IPS-15b (cell line): ENCODE measurements around the gene RPL12.
A peak's percentile ranks its signal among the peaks of the same experiment; 100 is the strongest.

Experiments
- H3K27me3 ChIP-seq: one replicate; pipeline ENCODE4 v1.6.1; 2013; ENCODE audit warnings: low read length; ENCODE audit not compliant: control insufficient read depth, insufficient read depth
- H3K36me3 ChIP-seq: one replicate; pipeline ENCODE4 v1.6.1; 2013; ENCODE audit warnings: low read length; ENCODE audit not compliant: control insufficient read depth, insufficient read depth
- H3K4me1 ChIP-seq: one replicate; pipeline ENCODE4 v1.6.1; 2013; ENCODE audit warnings: mild to moderate bottlenecking, low read length; ENCODE audit not compliant: control insufficient read depth, insufficient read depth
- H3K4me3 ChIP-seq: one replicate; pipeline ENCODE4 v1.5.1; 2013; ENCODE audit warnings: low read depth, low read length
- H3K9ac ChIP-seq: one replicate; pipeline ENCODE4 v1.6.1; 2013; ENCODE audit warnings: low read depth, mild to moderate bottlenecking, low read length
- H3K9me3 ChIP-seq: one replicate; pipeline ENCODE4 v1.6.1; 2013; ENCODE audit warnings: mild to moderate bottlenecking, low read length; ENCODE audit not compliant: control insufficient read depth, insufficient read depth

The RPL12 gene

DNA sequence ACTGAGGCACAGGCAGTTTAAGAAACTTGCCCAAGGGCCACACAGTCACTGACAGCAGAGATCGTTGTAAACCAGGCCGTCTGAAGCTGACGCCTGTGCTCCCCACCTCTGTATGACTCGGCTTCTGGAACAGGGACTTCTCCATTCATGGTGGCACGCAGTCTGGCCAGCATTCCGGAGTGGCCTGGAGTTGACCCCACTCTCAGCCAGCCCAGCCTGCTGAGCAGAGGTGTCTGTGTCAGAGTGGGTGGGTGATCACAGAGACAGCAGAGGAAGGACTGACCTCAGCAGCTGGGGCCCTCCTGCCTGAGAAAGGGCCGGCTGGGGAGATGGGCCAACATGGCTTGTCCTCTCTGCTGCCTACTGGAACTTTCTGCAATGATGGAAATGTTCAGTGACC lies 12.7 kb upstream of the RPL12 start:
- Histone ChIP-seq H3K4me1 (no peaks in the 10 kb centered on the region), H3K9me3 (no peaks in the 10 kb centered on the region), H3K27me3 (no peaks in the 10 kb centered on the region), H3K4me3 (no peak overlapping the region), H3K36me3 (peaks cover 28% of the 10 kb centered on the region), H3K9ac (no peak overlapping the region)

- Histone ChIP-seq H3K9me3 (no peaks in the 10 kb centered on the region), H3K4me3 (no peak overlapping the region), H3K27me3 (no peaks in the 10 kb centered on the region), H3K9ac (no peak overlapping the region), H3K4me1 (no peaks in the 10 kb centered on the region), H3K36me3 (peaks cover 28% of the 10 kb centered on the region)
These were observed 12.2 kb upstream of the RPL12 start for GRCh38 chr9:127463382-127463781.

DNA sequence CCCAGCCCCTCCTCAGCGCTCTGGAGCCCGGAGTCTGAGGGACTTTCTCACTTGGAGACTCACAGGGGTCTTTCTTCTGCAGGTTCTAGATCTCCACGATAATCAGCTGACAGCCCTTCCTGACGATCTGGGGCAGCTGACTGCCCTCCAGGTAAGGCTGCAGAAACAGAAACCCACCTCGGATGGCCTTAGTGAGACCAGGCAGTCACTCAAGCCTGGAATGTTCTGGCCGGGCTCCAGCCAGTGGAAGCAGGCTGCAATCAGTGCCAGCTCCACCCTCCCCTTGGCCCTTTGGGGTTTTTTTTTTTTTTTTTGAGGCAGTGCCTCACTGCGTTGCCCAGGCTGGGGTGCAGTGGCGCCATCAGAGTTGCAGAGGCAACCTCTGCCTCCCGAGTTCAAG lies 7.7 kb upstream of the RPL12 start:
- Histone ChIP-seq H3K4me1 (no peaks in the 10 kb centered on the region), H3K36me3 (peaks cover 43% of the 10 kb centered on the region), H3K9ac (no peak overlapping the region)

DNA sequence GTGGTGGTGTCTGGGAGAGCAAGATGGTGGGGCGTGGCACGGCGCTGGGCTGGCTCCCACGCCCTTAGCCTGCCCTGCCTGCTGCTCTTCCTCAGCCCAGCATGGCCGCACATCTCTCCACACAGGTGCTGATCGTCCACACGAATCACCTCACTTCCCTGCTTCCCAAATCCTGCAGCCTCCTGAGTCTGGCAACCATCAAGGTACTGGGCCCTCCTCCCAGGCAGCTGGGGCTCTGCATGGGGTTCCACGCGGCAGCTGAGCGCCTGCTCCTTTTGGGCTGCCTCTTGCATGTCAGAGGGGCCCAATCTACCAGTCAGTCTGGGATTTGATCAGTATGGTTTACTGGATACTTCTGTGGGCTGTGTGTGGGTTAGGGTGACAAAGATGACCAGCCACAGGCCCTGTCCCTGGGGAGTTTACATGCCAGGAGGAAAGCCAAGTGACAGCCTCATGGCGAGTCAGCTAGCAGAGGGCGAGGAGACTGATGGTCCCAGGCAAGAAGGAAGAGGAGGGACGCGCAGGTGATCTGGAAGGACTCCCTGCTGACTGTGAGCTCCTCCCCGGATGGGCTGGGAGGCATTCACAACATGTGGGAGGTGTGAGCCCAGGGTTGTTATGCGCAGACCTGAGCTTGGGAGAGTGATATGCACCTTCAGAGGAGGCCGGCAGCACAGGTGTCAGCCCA lies 6.1 kb upstream of the RPL12 start:
- H3K4me3 ChIP-seq, result no peak overlapping the region
- H3K9ac ChIP-seq, result no peak overlapping the region
- H3K4me1 ChIP-seq, result peaks cover 3% of the 10 kb centered on the region
- peaks cover 38% of the 10 kb centered on the region for H3K36me3 ChIP-seq
- H3K27me3 ChIP-seq, result no peaks in the 10 kb centered on the region
- no peaks in the 10 kb centered on the region for H3K9me3 ChIP-seq

More for the DNA sequence above, 7.7 kb upstream of the RPL12 start:
- H3K4me3 ChIP-seq, result no peak overlapping the region
- H3K27me3 ChIP-seq, result no peaks in the 10 kb centered on the region
- no peaks in the 10 kb centered on the region for H3K9me3 ChIP-seq

DNA sequence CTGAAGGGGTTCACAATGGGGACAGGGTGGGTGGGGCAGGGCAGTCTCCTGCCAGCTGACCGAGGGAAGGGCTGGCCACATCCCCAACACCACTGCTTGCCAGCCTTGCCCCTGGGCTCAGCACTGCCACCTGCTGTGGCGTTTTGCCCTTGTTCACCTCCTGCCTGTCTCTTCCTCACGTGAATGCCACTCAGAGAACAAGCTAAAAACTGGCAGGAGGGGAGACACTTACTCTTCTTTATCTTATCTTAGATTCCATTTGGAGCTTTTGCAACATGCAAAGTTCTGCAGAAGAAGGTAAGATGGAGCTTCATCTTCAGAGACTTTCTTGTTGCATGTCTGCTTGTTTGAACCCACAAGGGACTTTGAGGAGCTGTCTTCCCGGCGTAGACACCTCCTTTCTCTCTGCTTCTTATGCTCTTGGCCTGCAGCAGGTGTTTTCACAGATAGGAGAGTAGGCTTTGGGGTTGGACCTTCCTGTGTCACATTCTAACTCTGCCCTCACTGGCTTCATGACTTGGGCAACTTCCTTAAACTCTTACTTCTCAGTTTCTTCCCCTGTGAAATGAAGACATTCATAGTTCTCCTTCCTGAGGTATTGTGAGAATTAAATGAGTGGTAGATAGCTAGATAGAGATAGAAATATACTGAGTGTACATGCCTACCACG lies 4.3 kb upstream of the RPL12 start:
- Histone ChIP-seq H3K4me1 (peaks cover 3% of the 10 kb centered on the region), H3K9ac (no peak overlapping the region), H3K4me3 (no peak overlapping the region), H3K9me3 (no peaks in the 10 kb centered on the region), H3K36me3 (peaks cover 31% of the 10 kb centered on the region), H3K27me3 (no peaks in the 10 kb centered on the region)

DNA sequence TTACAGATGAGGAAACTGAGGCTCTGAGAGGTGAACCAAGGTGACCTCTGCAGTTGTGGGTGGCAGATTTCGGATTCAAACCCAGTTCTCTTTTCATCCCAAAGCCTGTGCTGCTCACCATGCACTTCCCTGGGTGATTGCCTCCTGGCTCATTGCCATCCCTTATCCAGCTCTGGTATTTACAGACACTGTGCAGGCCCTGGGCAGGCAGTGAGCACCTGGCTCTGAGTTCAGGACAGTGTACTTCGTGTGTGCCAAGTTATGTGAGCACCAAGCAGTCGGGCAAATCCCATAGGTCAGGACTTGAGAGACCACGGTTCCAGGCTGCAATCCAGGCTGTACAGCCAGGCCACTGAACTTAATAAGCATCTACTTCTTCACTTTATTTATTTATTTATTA lies 1.5 kb upstream of the RPL12 start:
- Histone ChIP-seq H3K9ac (peak overlapping the region; percentile 39), H3K36me3 (peaks cover 50% of the 10 kb centered on the region), H3K27me3 (no peaks in the 10 kb centered on the region), H3K4me1 (peaks cover 3% of the 10 kb centered on the region), H3K4me3 (peak overlapping the region; percentile 95), H3K9me3 (no peaks in the 10 kb centered on the region)

- H3K4me3 ChIP-seq, result peak overlapping the region; percentile 95
- no peaks in the 10 kb centered on the region for H3K9me3 ChIP-seq
- H3K27me3 ChIP-seq, result no peaks in the 10 kb centered on the region
- H3K36me3 ChIP-seq, result peaks cover 50% of the 10 kb centered on the region
- H3K9ac ChIP-seq, result peak overlapping the region; percentile 81
- peaks cover 3% of the 10 kb centered on the region for H3K4me1 ChIP-seq
These were observed 851 bp upstream of the RPL12 start for GRCh38 chr9:127451858-127452656.

DNA sequence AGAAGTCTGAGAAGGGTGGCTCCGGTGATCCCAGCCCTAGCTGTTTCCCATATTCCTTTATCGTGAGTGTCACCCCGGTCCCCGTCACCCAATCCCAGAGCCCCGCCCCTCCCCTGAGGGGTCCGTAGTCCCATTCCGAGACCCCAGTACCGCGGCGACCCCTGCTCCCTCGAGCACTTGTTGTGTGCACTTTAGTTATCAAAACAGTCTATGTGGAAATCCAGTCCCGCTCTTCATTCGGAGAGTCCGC lies 327 bp upstream of the RPL12 start:
- H3K9me3 ChIP-seq, result no peaks in the 10 kb centered on the region
- H3K27me3 ChIP-seq, result no peaks in the 10 kb centered on the region
- peaks cover 52% of the 10 kb centered on the region for H3K36me3 ChIP-seq
- H3K4me3 ChIP-seq, result peak overlapping the region; percentile 95
- peak overlapping the region; percentile 81 for H3K9ac ChIP-seq
- peaks cover 3% of the 10 kb centered on the region for H3K4me1 ChIP-seq

DNA sequence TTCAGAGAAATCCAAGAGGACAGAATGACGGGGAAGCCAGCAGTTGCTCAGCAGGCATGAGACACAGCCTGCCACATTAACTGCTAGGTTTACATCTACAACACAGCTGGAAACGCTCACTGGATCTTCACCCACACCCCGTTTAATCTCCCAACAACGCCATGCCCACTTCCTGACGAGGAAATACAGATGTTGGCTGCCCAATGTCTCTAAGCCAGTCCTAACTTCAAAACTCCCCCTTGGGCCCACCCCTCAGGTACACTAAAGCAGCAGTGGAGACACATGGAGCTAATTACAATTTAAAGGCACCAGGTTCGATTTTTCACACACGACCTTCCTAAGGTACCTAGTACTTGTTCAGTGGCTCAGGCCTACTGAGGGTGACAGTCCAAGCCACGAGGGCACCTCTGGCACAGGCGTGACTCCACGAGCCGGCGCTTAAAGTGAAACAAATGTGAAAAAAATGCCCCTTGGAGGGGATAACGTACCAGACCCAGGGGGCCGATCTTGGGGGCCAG lies 904 bp downstream of the RPL12 start:
- Histone ChIP-seq H3K9ac (peak overlapping the region; percentile 100), H3K36me3 (peaks cover 59% of the 10 kb centered on the region), H3K27me3 (no peaks in the 10 kb centered on the region), H3K4me3 (peak overlapping the region; percentile 95), H3K4me1 (peaks cover 3% of the 10 kb centered on the region), H3K9me3 (no peaks in the 10 kb centered on the region)

DNA sequence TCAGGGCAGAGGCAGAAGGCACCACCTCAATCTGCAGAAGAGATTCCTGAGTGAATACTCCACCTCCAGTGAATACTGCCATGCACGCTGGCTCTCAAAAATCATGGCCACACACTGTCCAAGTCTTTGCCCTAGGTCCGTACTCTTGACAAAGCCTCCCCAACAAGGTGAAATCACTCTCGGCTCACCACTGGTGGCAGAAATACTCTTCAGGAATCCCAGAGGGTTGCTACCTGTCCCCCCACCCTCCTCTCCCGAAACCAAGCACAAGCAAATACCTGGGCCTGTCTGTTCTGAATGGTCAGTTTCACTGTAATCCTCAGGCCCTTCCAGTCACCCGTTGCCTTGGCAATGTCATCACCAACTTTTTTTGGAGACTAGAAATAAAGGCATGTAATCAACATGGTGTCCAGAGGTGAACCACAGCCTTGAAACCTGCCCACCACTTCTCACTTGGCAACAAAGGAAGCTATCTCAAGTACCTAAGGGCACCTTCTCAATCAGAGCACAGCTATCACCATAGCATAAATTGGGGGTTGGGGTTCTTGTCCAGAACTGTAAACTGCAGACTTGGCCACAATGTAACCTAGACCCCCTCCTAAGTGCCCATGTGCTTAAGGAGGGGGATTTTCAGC lies 1.8 kb downstream of the RPL12 start:
- Histone ChIP-seq H3K27me3 (no peaks in the 10 kb centered on the region), H3K36me3 (peaks cover 65% of the 10 kb centered on the region), H3K9ac (peak overlapping the region; percentile 100), H3K9me3 (no peaks in the 10 kb centered on the region), H3K4me1 (peaks cover 3% of the 10 kb centered on the region), H3K4me3 (peak overlapping the region; percentile 95)

DNA sequence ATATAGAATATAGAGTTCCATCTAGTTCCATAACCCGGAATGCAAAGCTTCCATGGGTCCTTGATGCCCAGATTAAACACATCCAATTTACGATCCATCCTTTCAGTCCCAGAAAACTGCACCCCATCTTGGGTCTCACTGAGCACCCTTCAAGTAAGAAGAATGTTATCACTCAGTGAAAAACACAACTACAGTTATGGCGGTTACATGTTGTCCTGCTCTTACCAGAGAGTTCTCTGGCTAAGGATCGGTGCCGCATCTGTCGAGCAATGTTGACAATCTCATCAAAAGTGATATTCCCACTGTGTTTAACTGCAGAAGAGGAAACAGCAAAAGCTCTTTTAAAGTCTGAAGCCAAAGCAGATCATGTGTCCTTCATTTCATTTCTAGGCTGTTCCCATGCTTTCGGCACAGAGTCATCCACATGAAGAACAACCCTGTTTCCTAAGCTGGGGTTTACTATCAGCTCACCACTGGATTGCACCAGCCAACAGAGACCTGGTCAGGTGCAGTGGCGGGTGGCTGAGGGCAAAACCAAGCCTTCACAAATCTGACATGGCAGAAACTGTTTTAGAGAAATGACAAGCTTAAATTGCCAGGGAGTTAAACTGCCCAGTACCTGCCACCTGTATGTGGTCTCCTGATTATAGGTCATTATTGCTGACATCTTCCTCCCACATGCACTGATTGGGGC lies 2.9 kb downstream of the RPL12 start:
- Histone ChIP-seq H3K4me3 (peak overlapping the region; percentile 95), H3K9me3 (no peaks in the 10 kb centered on the region), H3K36me3 (peaks cover 68% of the 10 kb centered on the region), H3K4me1 (peaks cover 3% of the 10 kb centered on the region), H3K9ac (peak overlapping the region; percentile 100), H3K27me3 (no peaks in the 10 kb centered on the region)
